ENCODE data around the gene LUZP1. TPM values are rescaled to one million over a fixed set of nuclear protein-coding genes. Genes with fewer than 3 reads are reported as not detected.
"Not testable (repeated sequence)": the region's sequence is repeated elsewhere in the genome, so short reads cannot be mapped to it uniquely, and the experiment has no call there.

Gene LUZP1
- total RNA-seq, 1 donor from 2014 or later = 29.9 TPM

GRCh38 chr1:23214640-23215039 is 46.0 kb upstream of the LUZP1 start:
- DNase-seq = no peak
- no peaks in the 10 kb centered on the region for H3K36me3 ChIP-seq
- intact Hi-C loops (cut with micrococcal nuclease) = no loop called here
- H3K4me1 ChIP-seq = peaks cover 13% of the 10 kb centered on the region
- no peak overlapping the region for H3K27ac ChIP-seq (replicated peaks)
- peaks cover 99% of the 10 kb centered on the region for H3K27me3 ChIP-seq (ENCODE audit: low read depth)
- no peaks in the 10 kb centered on the region for H3K9me3 ChIP-seq (replicated peaks)
- TF ChIP-seq, protein P1, sequence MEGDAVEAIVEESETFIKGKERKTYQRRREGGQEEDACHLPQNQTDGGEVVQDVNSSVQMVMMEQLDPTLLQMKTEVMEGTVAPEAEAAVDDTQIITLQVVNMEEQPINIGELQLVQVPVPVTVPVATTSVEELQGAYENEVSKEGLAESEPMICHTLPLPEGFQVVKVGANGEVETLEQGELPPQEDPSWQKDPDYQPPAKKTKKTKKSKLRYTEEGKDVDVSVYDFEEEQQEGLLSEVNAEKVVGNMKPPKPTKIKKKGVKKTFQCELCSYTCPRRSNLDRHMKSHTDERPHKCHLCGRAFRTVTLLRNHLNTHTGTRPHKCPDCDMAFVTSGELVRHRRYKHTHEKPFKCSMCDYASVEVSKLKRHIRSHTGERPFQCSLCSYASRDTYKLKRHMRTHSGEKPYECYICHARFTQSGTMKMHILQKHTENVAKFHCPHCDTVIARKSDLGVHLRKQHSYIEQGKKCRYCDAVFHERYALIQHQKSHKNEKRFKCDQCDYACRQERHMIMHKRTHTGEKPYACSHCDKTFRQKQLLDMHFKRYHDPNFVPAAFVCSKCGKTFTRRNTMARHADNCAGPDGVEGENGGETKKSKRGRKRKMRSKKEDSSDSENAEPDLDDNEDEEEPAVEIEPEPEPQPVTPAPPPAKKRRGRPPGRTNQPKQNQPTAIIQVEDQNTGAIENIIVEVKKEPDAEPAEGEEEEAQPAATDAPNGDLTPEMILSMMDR (IDR thresholded peaks at IDR 0.05; ENCODE audit: borderline replicate concordance) = no peak
- no peak overlapping the region for H3K4me3 ChIP-seq

DNA sequence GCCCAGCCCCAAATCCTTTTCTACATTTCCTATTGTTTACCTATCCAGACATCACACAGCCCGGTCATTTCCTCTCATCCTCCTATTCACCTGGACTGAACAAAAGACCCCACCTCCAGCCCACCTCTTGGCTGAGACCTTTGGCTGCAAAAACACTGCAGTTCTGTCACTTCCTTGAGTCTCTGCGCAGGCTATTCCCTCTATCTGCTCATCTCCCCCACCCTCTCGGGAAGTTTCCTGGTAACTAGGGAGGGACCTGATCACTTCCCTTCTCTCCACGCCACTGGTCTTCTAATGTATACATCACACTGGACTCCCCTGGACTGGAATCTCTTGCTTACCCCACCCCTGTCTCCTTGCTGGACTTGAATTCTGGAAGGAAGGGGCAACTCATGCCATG is 43.3 kb upstream of the LUZP1 start:
- H3K4me3 ChIP-seq = no peak overlapping the region
- H3K27me3 ChIP-seq (ENCODE audit: low read depth) = peaks cover 94% of the 10 kb centered on the region
- H3K36me3 ChIP-seq = no peaks in the 10 kb centered on the region
- TF ChIP-seq, protein P1 (IDR thresholded peaks at IDR 0.05; ENCODE audit: borderline replicate concordance) = no peak
- intact Hi-C loops (cut with micrococcal nuclease) = no loop called here
- DNase-seq = no peak
- H3K9me3 ChIP-seq (replicated peaks) = no peaks in the 10 kb centered on the region
- no peak overlapping the region for H3K27ac ChIP-seq (replicated peaks)
- peaks cover 6% of the 10 kb centered on the region for H3K4me1 ChIP-seq

DNA sequence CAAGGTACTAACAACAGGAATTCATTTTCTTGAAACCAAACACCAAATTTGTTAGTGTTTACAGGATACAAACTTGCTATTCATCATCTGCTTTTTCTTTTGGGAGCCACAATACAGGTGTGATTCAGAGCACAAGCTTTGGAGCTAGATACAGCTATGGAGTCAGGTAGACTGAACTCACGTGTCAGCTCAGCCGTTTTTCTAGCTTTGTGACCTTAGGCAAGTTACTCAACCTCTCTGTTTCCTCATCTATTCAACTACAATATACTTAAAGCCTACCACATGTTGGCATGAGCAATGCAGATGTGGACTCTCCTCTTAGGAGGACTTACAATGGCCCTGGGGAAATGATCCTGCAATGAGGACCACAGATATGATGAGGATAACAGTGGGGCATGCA is 42.3 kb upstream of the LUZP1 start:
- TF ChIP-seq, protein P1 (IDR thresholded peaks at IDR 0.05; ENCODE audit: borderline replicate concordance) = no peak
- Histone ChIP-seq H3K4me3 (no peak overlapping the region), H3K4me1 (no peaks in the 10 kb centered on the region), H3K36me3 (no peaks in the 10 kb centered on the region), H3K27ac (replicated peaks) (no peak overlapping the region), H3K27me3 (ENCODE audit: low read depth) (peaks cover 92% of the 10 kb centered on the region), H3K9me3 (replicated peaks) (no peaks in the 10 kb centered on the region)
- DNase-seq = no peak
- intact Hi-C loops (cut with micrococcal nuclease) = no loop called here

DNA sequence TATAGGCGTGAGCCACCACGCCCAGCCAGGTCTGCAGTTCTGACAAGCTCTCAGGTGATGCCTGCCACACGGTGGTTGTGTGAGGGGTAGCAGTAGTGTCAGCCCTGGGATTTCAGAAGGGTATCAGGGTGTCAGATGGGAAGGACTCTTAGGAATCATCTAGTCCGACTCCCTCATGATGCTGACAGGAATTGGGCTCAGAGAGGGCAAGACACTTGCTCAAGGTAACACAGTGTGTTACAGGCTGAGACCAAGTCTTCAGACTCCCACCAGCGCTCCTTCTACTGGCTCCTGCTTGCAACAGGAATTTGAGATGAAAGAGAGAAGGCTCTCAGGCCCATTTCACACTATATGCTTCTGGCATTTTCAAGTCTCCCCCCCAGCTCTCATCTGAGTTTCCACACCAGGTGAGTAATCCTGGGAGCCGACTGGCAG is 41.7 kb upstream of the LUZP1 start:
- H3K4me1 ChIP-seq = no peaks in the 10 kb centered on the region
- no peak for DNase-seq
- no peaks in the 10 kb centered on the region for H3K9me3 ChIP-seq (replicated peaks)
- H3K27ac ChIP-seq (replicated peaks) = no peak overlapping the region
- H3K27me3 ChIP-seq (ENCODE audit: low read depth) = peaks cover 92% of the 10 kb centered on the region
- no peaks in the 10 kb centered on the region for H3K36me3 ChIP-seq
- TF ChIP-seq, protein P1 (IDR thresholded peaks at IDR 0.05; ENCODE audit: borderline replicate concordance) = no peak
- intact Hi-C loops (cut with micrococcal nuclease) = no loop called here
- H3K4me3 ChIP-seq = no peak overlapping the region

GRCh38 chr1:23209770-23210169 is 41.1 kb upstream of the LUZP1 start:
- no peak for DNase-seq
- peaks cover 88% of the 10 kb centered on the region for H3K27me3 ChIP-seq (ENCODE audit: low read depth)
- intact Hi-C loops (cut with micrococcal nuclease) = no loop called here
- H3K4me3 ChIP-seq = no peak overlapping the region
- no peak overlapping the region for H3K27ac ChIP-seq (replicated peaks)
- no peaks in the 10 kb centered on the region for H3K9me3 ChIP-seq (replicated peaks)
- H3K4me1 ChIP-seq = no peaks in the 10 kb centered on the region
- TF ChIP-seq, protein P1 (IDR thresholded peaks at IDR 0.05; ENCODE audit: borderline replicate concordance) = no peak
- no peaks in the 10 kb centered on the region for H3K36me3 ChIP-seq

GRCh38 chr1:23208527-23208926 is 39.9 kb upstream of the LUZP1 start:
- H3K36me3 ChIP-seq = no peaks in the 10 kb centered on the region
- H3K4me3 ChIP-seq = no peak overlapping the region
- intact Hi-C loops (cut with micrococcal nuclease) = no loop called here
- no peak overlapping the region for H3K27ac ChIP-seq (replicated peaks)
- no peaks in the 10 kb centered on the region for H3K9me3 ChIP-seq (replicated peaks)
- H3K27me3 ChIP-seq (ENCODE audit: low read depth) = peaks cover 75% of the 10 kb centered on the region
- no peak for DNase-seq
- H3K4me1 ChIP-seq = no peaks in the 10 kb centered on the region
- TF ChIP-seq, protein P1 (IDR thresholded peaks at IDR 0.05; ENCODE audit: borderline replicate concordance) = no peak

DNA sequence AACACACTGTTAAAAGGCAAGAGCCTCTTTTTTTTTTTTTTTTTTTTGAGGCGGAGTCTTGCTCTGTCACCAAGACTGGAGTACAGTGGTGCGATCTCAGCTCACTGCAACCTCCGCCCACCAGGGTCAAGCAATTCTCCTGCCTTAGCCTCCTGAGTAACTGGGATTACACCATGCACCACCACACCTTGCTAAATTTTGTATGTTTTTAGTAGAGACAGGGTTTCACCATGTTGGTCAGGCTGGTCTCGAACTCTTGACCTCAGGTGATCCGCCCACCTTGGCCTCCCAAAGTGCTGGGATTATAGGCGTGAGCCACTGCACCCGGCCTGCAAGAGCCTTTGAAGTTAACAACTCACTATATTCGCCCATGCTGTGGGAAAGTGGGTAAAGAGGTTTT is 39.1 kb upstream of the LUZP1 start:
- H3K9me3 ChIP-seq (replicated peaks); DNase-seq; H3K36me3 ChIP-seq; H3K27ac ChIP-seq (replicated peaks); intact Hi-C loops (cut with micrococcal nuclease); H3K4me1 ChIP-seq; H3K4me3 ChIP-seq: not testable (repeated sequence)
- H3K27me3 ChIP-seq (ENCODE audit: low read depth) = peaks cover 67% of the 10 kb centered on the region

All from left ventricle myocardium inferior (tissue), 1 donor.